Transverse colon (tissue), 4 donors: Measurements from ENCODE around the gene C1QTNF2.

Experiments
- EP300 ChIP-seq: sonication (generic); formaldehyde crosslinking; IDR thresholded peaks from one replicate; pipeline ENCODE4 v1.6.1; 2017; ENCODE audit warnings: antibody characterized with exemption, low read depth
- POLR2AphosphoS5 ChIP-seq, 3 donors: sonication (generic); formaldehyde crosslinking; IDR thresholded peaks; one replicate each; pipeline ENCODE4 v1.6.1; 2016; ENCODE audit warnings: antibody characterized with exemption in 3 of 3
- TF ChIP-seq, protein P1 (sequence below), 5 experiments: fragments of 200-600 bp in 3 of 5; fragments of 450-650 bp in 2 of 5; sonication (generic) in 3 of 5; IDR thresholded peaks; 1 replicate in 2 of 5; 2 replicates in 3 of 5; pipeline ENCODE4 v1.5.1; 2016 to 2017; ENCODE audit warnings: antibody characterized with exemption in 5 of 5, inconsistent platforms in 3 of 5, mild to moderate bottlenecking in 2 of 5, moderate library complexity in 1 of 5

DNA sequence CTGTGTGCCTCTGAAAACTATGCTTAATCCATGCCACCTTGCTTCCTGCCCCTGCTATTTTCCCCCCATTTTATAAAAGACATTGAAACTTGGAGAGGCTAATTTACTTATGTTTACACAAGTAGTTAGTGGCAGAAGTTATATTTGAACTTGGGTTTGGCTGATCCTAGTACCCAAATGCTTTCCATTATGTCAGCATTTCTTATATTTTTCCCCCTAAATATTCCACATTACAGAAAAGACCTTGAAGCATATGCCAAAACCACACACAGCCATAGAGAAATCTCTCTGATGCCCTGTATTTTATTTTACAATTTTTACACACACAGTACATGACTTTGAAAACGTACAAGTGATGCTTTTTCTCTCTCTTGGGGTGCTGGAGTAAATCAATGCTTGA, 11.2 kb downstream of the C1QTNF2 start:
- TF ChIP-seq EP300 (no peak), POLR2AphosphoS5 (IDR thresholded peaks at IDR 0.05) (no peak)
- TF ChIP-seq, protein P1, sequence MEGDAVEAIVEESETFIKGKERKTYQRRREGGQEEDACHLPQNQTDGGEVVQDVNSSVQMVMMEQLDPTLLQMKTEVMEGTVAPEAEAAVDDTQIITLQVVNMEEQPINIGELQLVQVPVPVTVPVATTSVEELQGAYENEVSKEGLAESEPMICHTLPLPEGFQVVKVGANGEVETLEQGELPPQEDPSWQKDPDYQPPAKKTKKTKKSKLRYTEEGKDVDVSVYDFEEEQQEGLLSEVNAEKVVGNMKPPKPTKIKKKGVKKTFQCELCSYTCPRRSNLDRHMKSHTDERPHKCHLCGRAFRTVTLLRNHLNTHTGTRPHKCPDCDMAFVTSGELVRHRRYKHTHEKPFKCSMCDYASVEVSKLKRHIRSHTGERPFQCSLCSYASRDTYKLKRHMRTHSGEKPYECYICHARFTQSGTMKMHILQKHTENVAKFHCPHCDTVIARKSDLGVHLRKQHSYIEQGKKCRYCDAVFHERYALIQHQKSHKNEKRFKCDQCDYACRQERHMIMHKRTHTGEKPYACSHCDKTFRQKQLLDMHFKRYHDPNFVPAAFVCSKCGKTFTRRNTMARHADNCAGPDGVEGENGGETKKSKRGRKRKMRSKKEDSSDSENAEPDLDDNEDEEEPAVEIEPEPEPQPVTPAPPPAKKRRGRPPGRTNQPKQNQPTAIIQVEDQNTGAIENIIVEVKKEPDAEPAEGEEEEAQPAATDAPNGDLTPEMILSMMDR (IDR thresholded peaks at IDR 0.05) = no peak
